HepG2 (cell line): ENCODE data around the gene AOX1. TPM values are rescaled to one million over a fixed set of nuclear protein-coding genes. Genes with fewer than 3 reads are reported as not detected.

ENCODE experiments used
- CTCF ChIP-seq: sonication (generic); formaldehyde crosslinking; IDR thresholded peaks from 2 replicates; pipeline ENCODE4 v1.5.0; 2020; ENCODE audit warnings: mild to moderate bottlenecking, missing genetic modification reagents, moderate library complexity
- GABPB1 ChIP-seq: IDR thresholded peaks from 2 replicates; pipeline ENCODE4 v1.6.1; 2016; ENCODE audit warnings: mild to moderate bottlenecking, missing genetic modification reagents, moderate library complexity, missing compliant biosample characterization
- HMG20A ChIP-seq: IDR thresholded peaks from 2 replicates; pipeline ENCODE4 v1.6.1; 2016; ENCODE audit warnings: borderline replicate concordance
- JARID2 ChIP-seq: sonication (generic); formaldehyde crosslinking; IDR thresholded peaks from 2 replicates; pipeline ENCODE4 v1.8.1; 2023; ENCODE audit warnings: missing genetic modification reagents, inconsistent platforms; ENCODE audit not compliant: insufficient replicate concordance
- KDM6A ChIP-seq: IDR thresholded peaks from 2 replicates; pipeline ENCODE4 v1.6.1; 2016; ENCODE audit warnings: low read depth
- MYPOP ChIP-seq: sonication (generic); formaldehyde crosslinking; IDR thresholded peaks from 2 replicates; pipeline ENCODE4 v1.8.1; 2023; ENCODE audit warnings: mild to moderate bottlenecking, moderate library complexity, missing genetic modification reagents
- SMAD1 ChIP-seq: sonication (generic); formaldehyde crosslinking; IDR thresholded peaks from 2 replicates; pipeline ENCODE4 v1.4.0; 2020; ENCODE audit warnings: missing genetic modification reagents, low read depth, mild to moderate bottlenecking, borderline replicate concordance
- SMC3 ChIP-seq: IDR thresholded peaks from 2 replicates; pipeline ENCODE4 v1.6.1; 2011; ENCODE audit warnings: low read length, improper control_type of control experiment
- SRSF1 ChIP-seq: fragments of 200-400 bp; formaldehyde crosslinking; optimal IDR thresholded peaks from 2 replicates; pipeline ENCODE3; 2017; ENCODE audit warnings: mild to moderate bottlenecking, low read depth, low read length, moderate library complexity
- STAG1 ChIP-seq: sonication (generic); formaldehyde crosslinking; IDR thresholded peaks from 2 replicates; pipeline ENCODE4 v1.4.0; 2020; ENCODE audit warnings: missing genetic modification reagents
- TBL1XR1 ChIP-seq: fragments of 150-350 bp; IDR thresholded peaks from 2 replicates; pipeline ENCODE4 v1.6.1; 2014; ENCODE audit warnings: borderline replicate concordance, low read length; ENCODE audit not compliant: partially characterized antibody
- ZBTB10 ChIP-seq: sonication (generic); formaldehyde crosslinking; IDR thresholded peaks from 2 replicates; pipeline ENCODE4 v1.4.0; 2020; ENCODE audit warnings: missing genetic modification reagents, borderline replicate concordance
- ZFP37 ChIP-seq: sonication (generic); formaldehyde crosslinking; IDR thresholded peaks from 2 replicates; pipeline ENCODE4 v1.4.0; 2020; ENCODE audit warnings: missing genetic modification reagents, borderline replicate concordance
- ZNF24 ChIP-seq: fragments of 450-650 bp; IDR thresholded peaks from 2 replicates; pipeline ENCODE4 v1.6.1; 2017; ENCODE audit warnings: antibody characterized with exemption, mild to moderate bottlenecking
- ZNF441 ChIP-seq: sonication (generic); formaldehyde crosslinking; IDR thresholded peaks from 2 replicates; pipeline ENCODE4 v1.7.0; 2021; ENCODE audit warnings: missing genetic modification reagents, borderline replicate concordance
- ZNF546 ChIP-seq: sonication (generic); formaldehyde crosslinking; conservative IDR thresholded peaks from 2 replicates; pipeline ENCODE4 v1.8.1; 2023; ENCODE audit warnings: mild to moderate bottlenecking, missing genetic modification reagents
- ZNF776 ChIP-seq: sonication (generic); formaldehyde crosslinking; IDR thresholded peaks from 2 replicates; pipeline ENCODE4 v1.4.0; 2020; ENCODE audit warnings: mild to moderate bottlenecking, missing genetic modification reagents
- polyA plus RNA-seq, 8 experiments: library from polyadenylated mRNA; depleted of rRNA in 3 of 8; stranded (reverse) in 7 of 8; unstranded in 1 of 8; fragments of >200 nt; fragmentation: Illumina TruSeq in 4 of 8; extraction: Trizol in 4 of 8; gene quantifications; 2 replicates each; pipeline versions ENCODE4 v1.2.1 to v1.2.3, GENCODE V29; 2011 to 2016; ENCODE audit warnings: low read depth in 4 of 8, missing spikeins in 1 of 8, mixed read lengths in 1 of 8; ENCODE audit not compliant: insufficient read depth in 1 of 8
- total RNA-seq, 5 experiments: library from RNA; depleted of rRNA; stranded (reverse); fragments of >200 nt; fragmentation: Illumina TruSeq; extraction: Trizol; gene quantifications; 2 replicates each; pipeline ENCODE4 v1.2.3, GENCODE V29; 2016; ENCODE audit warnings: low read depth in 1 of 5
- TF ChIP-seq, protein P1 (sequence below): sonication (generic); formaldehyde crosslinking; IDR thresholded peaks from 2 replicates; pipeline ENCODE4 v1.5.1; 2020; ENCODE audit warnings: mild to moderate bottlenecking, moderate library complexity, missing genetic modification reagents
- TF ChIP-seq, protein P2 (sequence below): IDR thresholded peaks from 2 replicates; pipeline ENCODE4 v1.6.1; 2016; ENCODE audit warnings: control low read depth

AOX1 gene
- total and polyA plus RNA-seq, 2 of the 13 experiments (the other 11 are each of a cell fraction or from before 2014, with no cell fraction given) = 9.2 to 18.0 TPM

DNA sequence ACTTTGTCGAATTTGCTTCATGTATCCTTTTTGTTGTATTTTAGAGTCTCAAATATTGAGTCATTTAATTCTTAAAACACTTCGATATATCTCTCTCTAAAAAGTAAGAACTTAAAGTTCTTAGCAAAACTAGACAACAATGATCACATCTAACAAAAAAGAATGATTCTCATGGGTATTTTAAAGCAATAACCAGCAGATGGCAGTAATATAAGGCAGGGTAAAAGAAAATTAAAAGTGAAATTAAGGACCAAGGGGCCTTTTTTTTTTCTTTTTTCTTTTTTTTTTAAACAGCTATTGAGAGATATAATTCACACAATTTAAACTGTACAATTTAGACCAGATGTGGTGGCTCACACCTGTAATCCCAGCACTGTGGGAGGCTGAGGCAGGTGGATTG is 9.9 kb upstream of the AOX1 start (continued):
- no peak for TF ChIP-seq ZBTB10 (CRISPR knock-in tag)
- no peak for TF ChIP-seq SMAD1 (CRISPR knock-in tag)
- TF ChIP-seq, protein P1, sequence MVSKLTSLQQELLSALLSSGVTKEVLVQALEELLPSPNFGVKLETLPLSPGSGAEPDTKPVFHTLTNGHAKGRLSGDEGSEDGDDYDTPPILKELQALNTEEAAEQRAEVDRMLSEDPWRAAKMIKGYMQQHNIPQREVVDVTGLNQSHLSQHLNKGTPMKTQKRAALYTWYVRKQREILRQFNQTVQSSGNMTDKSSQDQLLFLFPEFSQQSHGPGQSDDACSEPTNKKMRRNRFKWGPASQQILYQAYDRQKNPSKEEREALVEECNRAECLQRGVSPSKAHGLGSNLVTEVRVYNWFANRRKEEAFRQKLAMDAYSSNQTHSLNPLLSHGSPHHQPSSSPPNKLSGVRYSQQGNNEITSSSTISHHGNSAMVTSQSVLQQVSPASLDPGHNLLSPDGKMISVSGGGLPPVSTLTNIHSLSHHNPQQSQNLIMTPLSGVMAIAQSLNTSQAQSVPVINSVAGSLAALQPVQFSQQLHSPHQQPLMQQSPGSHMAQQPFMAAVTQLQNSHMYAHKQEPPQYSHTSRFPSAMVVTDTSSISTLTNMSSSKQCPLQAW (CRISPR knock-in tag) = no peak
- peak; percentile 54 for TF ChIP-seq SMC3
- TF ChIP-seq KDM6A (CRISPR knock-in tag) = no peak
- no peak for TF ChIP-seq HMG20A
- TF ChIP-seq ZNF24 = no peak
- no peak for TF ChIP-seq ZNF546 (CRISPR knock-in tag)
- TF ChIP-seq ZNF776 = no peak
- TF ChIP-seq SRSF1 = no peak
- TF ChIP-seq ZNF441 (CRISPR knock-in tag) = no peak
- no peak for TF ChIP-seq MYPOP
- TF ChIP-seq GABPB1 (CRISPR knock-in tag) = no peak
- no peak for TF ChIP-seq TBL1XR1
- TF ChIP-seq JARID2 (CRISPR knock-in tag) = no peak
- no peak for TF ChIP-seq ZFP37 (CRISPR knock-in tag)
- TF ChIP-seq, protein P2, sequence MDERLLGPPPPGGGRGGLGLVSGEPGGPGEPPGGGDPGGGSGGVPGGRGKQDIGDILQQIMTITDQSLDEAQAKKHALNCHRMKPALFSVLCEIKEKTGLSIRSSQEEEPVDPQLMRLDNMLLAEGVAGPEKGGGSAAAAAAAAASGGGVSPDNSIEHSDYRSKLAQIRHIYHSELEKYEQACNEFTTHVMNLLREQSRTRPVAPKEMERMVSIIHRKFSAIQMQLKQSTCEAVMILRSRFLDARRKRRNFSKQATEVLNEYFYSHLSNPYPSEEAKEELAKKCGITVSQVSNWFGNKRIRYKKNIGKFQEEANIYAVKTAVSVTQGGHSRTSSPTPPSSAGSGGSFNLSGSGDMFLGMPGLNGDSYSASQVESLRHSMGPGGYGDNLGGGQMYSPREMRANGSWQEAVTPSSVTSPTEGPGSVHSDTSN = no peak
- peak; percentile 17; the same call in 1 of the 2 replicates for TF ChIP-seq CTCF (CRISPR knock-in tag)
- peak; percentile 43 for TF ChIP-seq STAG1 (CRISPR knock-in tag)
- TF ChIP-seq, all 625 proteins: peak for 3
